ENCODE data around the gene RELN. TPM values are rescaled to one million over a fixed set of nuclear protein-coding genes. Genes with fewer than 3 reads are reported as not detected.
"Not testable (repeated sequence)": the region's sequence is repeated elsewhere in the genome, so short reads cannot be mapped to it uniquely, and the experiment has no call there.

Gene RELN
- total and polyA plus RNA-seq, 4 experiments from 2014 or later = not detected

GRCh38 chr7:103914147-103914899, 75.1 kb downstream of the RELN start:
- ChIA-PET CTCF (ENCODE audit: partially characterized antibody) (no interaction called here), POLR2A (ENCODE audit: partially characterized antibody) (interaction anchor here (0.8 kb wide), 1 partner anchor 521 kb away, joined by 3 read pairs; no protein-coding TSS in a partner anchor)
- Mint-ChIP-seq H3K27me3 (peaks cover 4 to 8% of the 10 kb centered on the region in 2 donors), H3K4me1 (peaks cover 0 to under 1% (median 0%) of the 10 kb centered on the region in 4 donors), H3K27ac (no peak overlapping the region), H3K4me3 (no peak overlapping the region), H3K36me3 (no peaks in the 10 kb centered on the region), H3K9me3 (peaks cover 0 to 1% (median 0%) of the 10 kb centered on the region in 8 donors)
- no peak for DNase-seq
- H3K36me3 ChIP-seq (ENCODE audit: insufficient read depth, low read length) = no peaks in the 10 kb centered on the region
- H3K4me1 ChIP-seq (ENCODE audit: insufficient read depth, low read length) = no peaks in the 10 kb centered on the region
- H3K27ac ChIP-seq (ENCODE audit: low read depth, low read length) = no peak overlapping the region
- H3K4me3 ChIP-seq (ENCODE audit: low read length in 2 of 2) = no peak overlapping the region
- intact Hi-C loops (cut with micrococcal nuclease) = no loop called here
- no peaks in the 10 kb centered on the region for H3K9me3 ChIP-seq (ENCODE audit: control insufficient read depth in 1 of 2, low read length in 2 of 2)
- no peaks in the 10 kb centered on the region for H3K27me3 ChIP-seq (ENCODE audit: insufficient read depth, low read length)

- CTCF ChIA-PET (ENCODE audit: partially characterized antibody) = no interaction called here
- POLR2A ChIA-PET (ENCODE audit: partially characterized antibody) = interaction anchor here (0.8 kb wide), 1 partner anchor 523 kb away, joined by 3 read pairs; no protein-coding TSS in a partner anchor
- H3K4me1 Mint-ChIP-seq = no peaks in the 10 kb centered on the region
- H3K4me3 Mint-ChIP-seq = no peak overlapping the region
- Histone ChIP-seq H3K9me3 (ENCODE audit: control insufficient read depth in 1 of 2, low read length in 2 of 2) (no peaks in the 10 kb centered on the region), H3K36me3 (ENCODE audit: insufficient read depth, low read length) (no peaks in the 10 kb centered on the region), H3K27ac (ENCODE audit: low read depth, low read length) (no peak overlapping the region), H3K4me3 (ENCODE audit: low read length in 2 of 2) (no peak overlapping the region), H3K4me1 (ENCODE audit: insufficient read depth, low read length) (no peaks in the 10 kb centered on the region), H3K27me3 (ENCODE audit: insufficient read depth, low read length) (no peaks in the 10 kb centered on the region)
- H3K27ac Mint-ChIP-seq = no peak overlapping the region
- intact Hi-C loops (cut with micrococcal nuclease) = no loop called here
- H3K27me3 Mint-ChIP-seq = peaks cover 4% of the 10 kb centered on the region in 2 donors
- H3K36me3 Mint-ChIP-seq = no peaks in the 10 kb centered on the region
- no peak for DNase-seq
- peaks cover 0 to 1% (median 0%) of the 10 kb centered on the region in 8 donors for H3K9me3 Mint-ChIP-seq
These were observed 76.4 kb downstream of the RELN start for GRCh38 chr7:103912891-103913605.

- H3K36me3 Mint-ChIP-seq; H3K27me3 Mint-ChIP-seq; POLR2A ChIA-PET (ENCODE audit: partially characterized antibody); H3K36me3 ChIP-seq (ENCODE audit: insufficient read depth, low read length); intact Hi-C loops (cut with micrococcal nuclease); H3K27ac Mint-ChIP-seq; H3K4me3 Mint-ChIP-seq; H3K9me3 Mint-ChIP-seq; CTCF ChIA-PET (ENCODE audit: partially characterized antibody); H3K27ac ChIP-seq (ENCODE audit: low read depth, low read length); DNase-seq; H3K4me1 Mint-ChIP-seq; H3K4me1 ChIP-seq (ENCODE audit: insufficient read depth, low read length); H3K27me3 ChIP-seq (ENCODE audit: insufficient read depth, low read length); H3K9me3 ChIP-seq (ENCODE audit: control insufficient read depth in 1 of 2, low read length in 2 of 2); H3K4me3 ChIP-seq (ENCODE audit: low read length in 2 of 2): not testable (repeated sequence)
These were observed 78.4 kb downstream of the RELN start for GRCh38 chr7:103911015-103911414.

- ChIA-PET POLR2A (ENCODE audit: partially characterized antibody) (no interaction called here), CTCF (ENCODE audit: partially characterized antibody) (no interaction called here)
- H3K36me3 ChIP-seq (ENCODE audit: insufficient read depth, low read length) = no peaks in the 10 kb centered on the region
- no peaks in the 10 kb centered on the region for H3K27me3 ChIP-seq (ENCODE audit: insufficient read depth, low read length)
- H3K4me3 ChIP-seq (ENCODE audit: low read length in 2 of 2) = no peak overlapping the region
- DNase-seq = no peak
- intact Hi-C loops (cut with micrococcal nuclease) = no loop called here
- Mint-ChIP-seq H3K9me3 (peaks cover 0 to 3% (median 0%) of the 10 kb centered on the region in 8 donors), H3K27me3 (peaks cover 3 to 4% of the 10 kb centered on the region in 2 donors), H3K27ac (no peak overlapping the region), H3K4me3 (no peak overlapping the region), H3K36me3 (no peaks in the 10 kb centered on the region), H3K4me1 (no peaks in the 10 kb centered on the region)
- H3K9me3 ChIP-seq (ENCODE audit: control insufficient read depth in 1 of 2, low read length in 2 of 2) = no peaks in the 10 kb centered on the region
- H3K4me1 ChIP-seq (ENCODE audit: insufficient read depth, low read length) = no peaks in the 10 kb centered on the region
- no peak overlapping the region for H3K27ac ChIP-seq (ENCODE audit: low read depth, low read length)
These were observed 83.5 kb downstream of the RELN start for GRCh38 chr7:103905997-103906396.

- H3K27me3 ChIP-seq (ENCODE audit: insufficient read depth, low read length) = no peaks in the 10 kb centered on the region
- ChIA-PET CTCF (ENCODE audit: partially characterized antibody) (no interaction called here), POLR2A (ENCODE audit: partially characterized antibody) (no interaction called here)
- H3K9me3 ChIP-seq (ENCODE audit: control insufficient read depth in 1 of 2, low read length in 2 of 2) = no peaks in the 10 kb centered on the region
- no peaks in the 10 kb centered on the region for H3K4me1 ChIP-seq (ENCODE audit: insufficient read depth, low read length)
- no peak overlapping the region for H3K4me3 ChIP-seq (ENCODE audit: low read length in 2 of 2)
- H3K36me3 ChIP-seq (ENCODE audit: insufficient read depth, low read length) = no peaks in the 10 kb centered on the region
- Mint-ChIP-seq H3K4me3 (no peak overlapping the region), H3K4me1 (no peaks in the 10 kb centered on the region), H3K9me3 (peaks cover 0 to 5% (median 0%) of the 10 kb centered on the region in 8 donors), H3K27ac (no peak overlapping the region), H3K27me3 (peaks cover 1 to 4% of the 10 kb centered on the region in 2 donors), H3K36me3 (no peaks in the 10 kb centered on the region)
- H3K27ac ChIP-seq (ENCODE audit: low read depth, low read length) = no peak overlapping the region
- intact Hi-C loops (cut with micrococcal nuclease) = no loop called here
- DNase-seq = no peak
These were observed 86.5 kb downstream of the RELN start for GRCh38 chr7:103902917-103903316.

GRCh38 chr7:103896826-103897225, 92.6 kb downstream of the RELN start:
- H3K4me1 ChIP-seq (ENCODE audit: insufficient read depth, low read length); H3K27me3 Mint-ChIP-seq; H3K4me1 Mint-ChIP-seq; H3K27ac ChIP-seq (ENCODE audit: low read depth, low read length); H3K4me3 Mint-ChIP-seq; DNase-seq; intact Hi-C loops (cut with micrococcal nuclease); H3K27ac Mint-ChIP-seq; POLR2A ChIA-PET (ENCODE audit: partially characterized antibody); H3K36me3 ChIP-seq (ENCODE audit: insufficient read depth, low read length); H3K27me3 ChIP-seq (ENCODE audit: insufficient read depth, low read length); H3K9me3 ChIP-seq (ENCODE audit: control insufficient read depth in 1 of 2, low read length in 2 of 2); CTCF ChIA-PET (ENCODE audit: partially characterized antibody); H3K36me3 Mint-ChIP-seq; H3K9me3 Mint-ChIP-seq; H3K4me3 ChIP-seq (ENCODE audit: low read length in 2 of 2): not testable (repeated sequence)

GRCh38 chr7:103894656-103895596, 94.5 kb downstream of the RELN start:
- Histone ChIP-seq H3K9me3 (ENCODE audit: control insufficient read depth in 1 of 2, low read length in 2 of 2) (no peaks in the 10 kb centered on the region), H3K27ac (ENCODE audit: low read depth, low read length) (no peak overlapping the region), H3K27me3 (ENCODE audit: insufficient read depth, low read length) (no peaks in the 10 kb centered on the region), H3K4me3 (ENCODE audit: low read length in 2 of 2) (no peak overlapping the region), H3K4me1 (ENCODE audit: insufficient read depth, low read length) (no peaks in the 10 kb centered on the region), H3K36me3 (ENCODE audit: insufficient read depth, low read length) (no peaks in the 10 kb centered on the region)
- H3K27ac Mint-ChIP-seq = no peak overlapping the region
- CTCF ChIA-PET (ENCODE audit: partially characterized antibody) = no interaction called here
- peaks cover 0 to 7% (median 0%) of the 10 kb centered on the region in 8 donors for H3K9me3 Mint-ChIP-seq
- no peak overlapping the region for H3K4me3 Mint-ChIP-seq
- peaks cover 0 to 2% (median 0%) of the 10 kb centered on the region in 4 donors for H3K4me1 Mint-ChIP-seq
- intact Hi-C loops (cut with micrococcal nuclease) = no loop called here
- H3K27me3 Mint-ChIP-seq = peaks cover 0 to 4% of the 10 kb centered on the region in 2 donors
- POLR2A ChIA-PET (ENCODE audit: partially characterized antibody) = no interaction called here
- no peak for DNase-seq
- no peaks in the 10 kb centered on the region for H3K36me3 Mint-ChIP-seq

Measured in CD4-positive, alpha-beta memory T cell (primary cell).